Psoas muscle (tissue), 8 donors: ENCODE results near the gene MBNL1. TPM values are rescaled to one million over a fixed set of nuclear protein-coding genes. Genes with fewer than 3 reads are reported as not detected.
A peak's percentile ranks its signal among the peaks of the same experiment; 100 is the strongest.

ENCODE experiments used
- ATAC-seq, 4 donors: fragments of 200-7000 bp; cut with Tn5 transposase; one replicate each; pipeline ENCODE4 v1.9.1; 2020; ENCODE audit warnings: moderate library complexity in 3 of 4, mild to moderate bottlenecking in 2 of 4
- DNase-seq, 2 donors: peaks; one replicate each; pipeline ENCODE4 v3.0.0-alpha.2; 2020
- H3K27ac ChIP-seq: fragments of 200-600 bp; one replicate; pipeline ENCODE4 v1.8.0; 2022
- H3K27me3 ChIP-seq, 3 donors: fragments of 200-600 bp in 1 of 3; one replicate each; pipeline versions ENCODE4 v1.6.1 to v1.8.0; 2013 to 2022; ENCODE audit warnings: low read length in 2 of 3, mild to moderate bottlenecking in 2 of 3, moderate library complexity in 1 of 3; ENCODE audit not compliant: insufficient read depth in 3 of 3
- H3K36me3 ChIP-seq, 2 donors: fragments of 200-600 bp in 1 of 2; one replicate each; pipeline versions ENCODE4 v1.6.1 to v1.8.0; 2013 to 2022; ENCODE audit warnings: low read depth in 1 of 2, mild to moderate bottlenecking in 1 of 2, moderate library complexity in 1 of 2; ENCODE audit not compliant: insufficient read depth in 1 of 2
- H3K4me1 ChIP-seq: fragments of 200-600 bp; one replicate; pipeline ENCODE4 v1.8.0; 2022
- H3K4me3 ChIP-seq: fragments of 200-600 bp; one replicate; pipeline ENCODE4 v1.8.0; 2022; ENCODE audit warnings: mild to moderate bottlenecking
- H3K9me3 ChIP-seq: fragments of 200-600 bp; one replicate; pipeline ENCODE4 v1.8.0; 2022
- CTCF ChIP-seq: fragments of 200-600 bp; IDR thresholded peaks from one replicate; pipeline ENCODE4 v1.8.0; 2022; ENCODE audit warnings: antibody characterized with exemption
- WGBS, 3 donors: extraction: QIAGEN DNeasy Blood & Tissue Kit; methylation state at CpG; one replicate each; pipeline versions ENCODE4 v1.1.6 to v1.1.7; 2013; 5-methylcytosine and 5-hydroxymethylcytosine counted together
- intact Hi-C, 2 donors: fragments of 100-400 bp; cut with DNase I; formaldehyde crosslinking; loops; one replicate each; pipeline versions ENCODE4 v1.11.0 to v1.14.2; 2022
- polyA plus RNA-seq, 3 donors: library from polyadenylated mRNA; stranded (reverse); fragments of 200-250 nt; gene quantifications; one replicate each; pipeline ENCODE4 v1.2.3, GENCODE V29; 2013
- total RNA-seq, 4 donors: library from RNA; stranded (reverse); fragmentation: NEBNext Ultra II Directional in 2 of 4; extraction: Animal tissue kit (Norgen Biotek cat#: 25700) in 2 of 4; gene quantifications; one replicate each; pipeline versions ENCODE4 v1.2.1 to v1.2.4, GENCODE V29; 2021 to 2023
- donor health status: healthy with polysubstance abuse.
- donor health status: DM: no; HTN: no; CAD: no; lungs with moderate emphysema.
- donor health status: Bipolar disorder and iron deficiency.
- donor health status: healthy.
- donor health status: DM: yes; HTN: yes; CAD: no.
- donor health status: DM: no; HTN: no; CAD: no.
- donor health status: DM: no; HTN: no; CAD: no.
- donor health status: DM: yes; HTN: yes; CAD: no.

The MBNL1 gene
- total and polyA plus RNA-seq, 7 donors = 27.4 to 281 (median 179) TPM

GRCh38 chr3:152236716-152237115, 32.0 kb upstream of the MBNL1 start:
- H3K4me3 ChIP-seq = no peak overlapping the region
- no peaks in the 10 kb centered on the region for H3K36me3 ChIP-seq
- intact Hi-C loops = no loop called here
- H3K27me3 ChIP-seq = no peaks in the 10 kb centered on the region
- no peaks in the 10 kb centered on the region for H3K9me3 ChIP-seq
- H3K27ac ChIP-seq = no peak overlapping the region
- DNase-seq (no peak), ATAC-seq (no peak)
- TF ChIP-seq CTCF = no peak
- peaks cover 23% of the 10 kb centered on the region for H3K4me1 ChIP-seq

GRCh38 chr3:152241142-152242017, 27.3 kb upstream of the MBNL1 start:
- intact Hi-C loops = no loop called here
- peak in 3 of 4 donors; percentile 53 to 86 (median 67) for ATAC-seq
- H3K27me3 ChIP-seq = no peaks in the 10 kb centered on the region

GRCh38 chr3:152243301-152243711, 25.4 kb upstream of the MBNL1 start:
- H3K27ac ChIP-seq = peak overlapping the region; percentile 69

More at GRCh38 chr3:152241142-152242017, 27.3 kb upstream of the MBNL1 start:
- 65 to 77% (median 74%) methylated on average over 2 of the region's 2 CpGs for whole genome bisulfite sequencing, 3 donors
- DNase-seq = no peak
- H3K9me3 ChIP-seq = no peaks in the 10 kb centered on the region
- H3K4me3 ChIP-seq = no peak overlapping the region
- peaks cover 21% of the 10 kb centered on the region for H3K4me1 ChIP-seq
- no peaks in the 10 kb centered on the region for H3K36me3 ChIP-seq
- H3K27ac ChIP-seq = peak overlapping the region; percentile 69
- no peak for TF ChIP-seq CTCF

GRCh38 chr3:152243721-152244516, 24.8 kb upstream of the MBNL1 start:
- DNase-seq (no peak), ATAC-seq (no peak)
- 86 to 89% (median 88%) methylated on average over 10 of the region's 10 CpGs for WGBS, 3 donors
- H3K4me1 ChIP-seq = peaks cover 21% of the 10 kb centered on the region
- no peak overlapping the region for H3K27ac ChIP-seq
- no peak for TF ChIP-seq CTCF
- H3K4me3 ChIP-seq = peak overlapping the region; percentile 8
- H3K36me3 ChIP-seq = no peaks in the 10 kb centered on the region
- no peaks in the 10 kb centered on the region for H3K27me3 ChIP-seq
- no peaks in the 10 kb centered on the region for H3K9me3 ChIP-seq
- intact Hi-C loops = no loop called here

More at GRCh38 chr3:152243301-152243711, 25.4 kb upstream of the MBNL1 start:
- intact Hi-C loops = no loop called here
- Histone ChIP-seq H3K9me3 (no peaks in the 10 kb centered on the region), H3K4me1 (peaks cover 21% of the 10 kb centered on the region), H3K36me3 (no peaks in the 10 kb centered on the region), H3K4me3 (peak overlapping the region; percentile 3), H3K27me3 (no peaks in the 10 kb centered on the region)
- WGBS, 3 donors = 91 to 95% (median 94%) methylated on average over 1 of the region's 1 CpG
- no peak for DNase-seq
- ATAC-seq = no peak
- no peak for TF ChIP-seq CTCF
